GM12874 (cell line): ENCODE data around the gene DRC3.

Experiments
- TF ChIP-seq, protein P1 (sequence below): IDR thresholded peaks from 2 replicates; pipeline ENCODE4 v1.5.1; 2011; ENCODE audit warnings: low read depth, mild to moderate bottlenecking, control low read depth, low read length, moderate library complexity; ENCODE audit not compliant: insufficient read depth

DRC3 gene

DNA sequence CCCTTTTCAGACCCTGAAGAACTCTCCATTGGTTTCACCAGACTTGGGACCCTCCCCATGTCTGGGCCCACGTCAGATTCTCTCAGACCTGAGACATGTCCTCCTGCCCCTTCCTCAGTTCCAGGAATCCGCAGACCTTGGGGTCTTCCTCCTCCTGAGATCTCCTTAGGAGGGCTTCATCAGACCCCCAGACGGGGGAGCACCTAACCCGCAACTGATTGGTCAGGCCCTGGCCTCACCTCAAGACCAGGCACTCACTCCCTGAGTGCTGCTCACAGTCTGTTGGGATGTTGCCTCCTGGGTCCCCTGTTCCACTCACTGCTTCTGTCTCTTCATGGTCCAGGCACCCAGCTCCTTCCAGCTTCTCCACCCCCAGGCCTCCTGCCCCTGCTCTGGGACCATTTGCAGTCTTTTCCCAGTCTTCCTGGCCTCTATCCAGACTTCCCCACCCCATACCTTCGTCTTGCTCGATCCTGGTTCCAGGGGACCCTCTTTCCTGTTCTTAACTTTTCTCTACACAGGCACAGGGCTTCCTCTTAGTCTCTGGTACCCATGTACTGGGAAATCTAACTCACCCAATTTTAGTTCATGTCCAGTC is 67.7 kb downstream of the DRC3 start:
- TF ChIP-seq, protein P1, sequence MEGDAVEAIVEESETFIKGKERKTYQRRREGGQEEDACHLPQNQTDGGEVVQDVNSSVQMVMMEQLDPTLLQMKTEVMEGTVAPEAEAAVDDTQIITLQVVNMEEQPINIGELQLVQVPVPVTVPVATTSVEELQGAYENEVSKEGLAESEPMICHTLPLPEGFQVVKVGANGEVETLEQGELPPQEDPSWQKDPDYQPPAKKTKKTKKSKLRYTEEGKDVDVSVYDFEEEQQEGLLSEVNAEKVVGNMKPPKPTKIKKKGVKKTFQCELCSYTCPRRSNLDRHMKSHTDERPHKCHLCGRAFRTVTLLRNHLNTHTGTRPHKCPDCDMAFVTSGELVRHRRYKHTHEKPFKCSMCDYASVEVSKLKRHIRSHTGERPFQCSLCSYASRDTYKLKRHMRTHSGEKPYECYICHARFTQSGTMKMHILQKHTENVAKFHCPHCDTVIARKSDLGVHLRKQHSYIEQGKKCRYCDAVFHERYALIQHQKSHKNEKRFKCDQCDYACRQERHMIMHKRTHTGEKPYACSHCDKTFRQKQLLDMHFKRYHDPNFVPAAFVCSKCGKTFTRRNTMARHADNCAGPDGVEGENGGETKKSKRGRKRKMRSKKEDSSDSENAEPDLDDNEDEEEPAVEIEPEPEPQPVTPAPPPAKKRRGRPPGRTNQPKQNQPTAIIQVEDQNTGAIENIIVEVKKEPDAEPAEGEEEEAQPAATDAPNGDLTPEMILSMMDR, result no peak

GRCh38 chr17:18041776-18042175 is 69.1 kb downstream of the DRC3 start:
- TF ChIP-seq, protein P1, result no peak

- TF ChIP-seq, protein P1, result no peak
Measured at GRCh38 chr17:18042983-18043382, 70.3 kb downstream of the DRC3 start.

GRCh38 chr17:18043491-18043890 is 70.8 kb downstream of the DRC3 start:
- TF ChIP-seq, protein P1, result no peak

DNA sequence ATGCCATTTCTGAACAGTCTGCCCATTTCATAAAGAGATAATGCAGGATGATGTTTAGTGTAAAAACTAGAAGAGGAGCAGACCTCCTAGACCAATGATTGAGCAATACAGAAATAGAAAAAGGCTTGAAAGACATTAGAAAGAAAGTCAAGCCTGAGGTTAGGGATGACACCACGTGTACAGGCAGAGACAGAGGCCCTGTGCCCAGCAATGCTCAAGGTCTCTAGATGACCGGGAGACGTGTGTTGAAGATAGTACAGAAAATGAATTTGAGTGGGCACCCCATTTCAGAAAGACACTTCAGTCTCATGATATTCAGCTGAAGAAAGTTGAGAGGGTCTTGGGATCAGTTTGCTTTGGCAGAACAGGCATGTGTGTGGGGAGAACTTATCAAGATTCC is 71.9 kb downstream of the DRC3 start:
- TF ChIP-seq, protein P1, result no peak

- TF ChIP-seq, protein P1, result no peak
Measured at GRCh38 chr17:18045691-18046350, 73.2 kb downstream of the DRC3 start.

- TF ChIP-seq, protein P1, result no peak
Measured at GRCh38 chr17:18055597-18055996, 82.9 kb downstream of the DRC3 start.
